B cell (primary cell): ENCODE data around the gene EPHA10. TPM values are rescaled to one million over a fixed set of nuclear protein-coding genes. Genes with fewer than 3 reads are reported as not detected.

ENCODE experiments used
- ATAC-seq: fragments of 200-7000 bp; cut with Tn5 transposase; one replicate; pipeline ENCODE4 v1.10.0; 2021; ENCODE audit warnings: low read depth, mild to moderate bottlenecking, moderate number of reproducible peaks, moderate library complexity
- CTCF ChIA-PET: fragments of 350-600 bp; sonication (Branson Sonifier 250); formaldehyde crosslinking; loops from one replicate; lab custom pipeline; 2021; ENCODE audit warnings: antibody characterized with exemption, inconsistent platforms; lab: Charles Lee
- POLR2A ChIA-PET: fragments of 350-600 bp; sonication (Branson Sonifier 250); formaldehyde crosslinking; loops from one replicate; lab custom pipeline; 2021; ENCODE audit warnings: antibody characterized with exemption; lab: Charles Lee
- DNase-seq: peaks from one replicate; pipeline ENCODE4 v3.0.0; 2013
- H2AFZ ChIP-seq: 2 replicates; pipeline ENCODE4 v1.6.1; 2012; ENCODE audit warnings: mild to moderate bottlenecking, low read depth, low read length; ENCODE audit not compliant: insufficient read depth, poor library complexity, severe bottlenecking
- H3K27ac ChIP-seq, 2 donors: 1 replicate in 1 of 2; 2 replicates in 1 of 2; pipeline ENCODE4 v1.5.1; 2012 to 2013; ENCODE audit warnings: low read length in 2 of 2, mild to moderate bottlenecking in 2 of 2, moderate library complexity in 1 of 2
- H3K27me3 ChIP-seq, 4 experiments: fragments of 200-600 bp in 1 of 4; sonication (generic) in 1 of 4; replicated peaks in 1 of 4; 1 replicate in 2 of 4; 2 replicates in 2 of 4; pipeline versions ENCODE4 v1.6.1 to v1.7.0; 2013 to 2016; ENCODE audit warnings: low read length in 3 of 4, mild to moderate bottlenecking in 2 of 4, mixed read lengths in 1 of 4, moderate library complexity in 1 of 4; ENCODE audit not compliant: insufficient read depth in 4 of 4, control insufficient read depth in 3 of 4; ENCODE audit errors: control extremely low read depth in 1 of 4
- H3K36me3 ChIP-seq, 2 experiments: replicated peaks in 1 of 2; 1 replicate in 1 of 2; 2 replicates in 1 of 2; pipeline versions ENCODE4 v1.6.1 to v1.7.1; 2013; ENCODE audit warnings: low read length in 1 of 2; ENCODE audit not compliant: insufficient read depth in 2 of 2, control insufficient read depth in 1 of 2; ENCODE audit errors: control extremely low read depth in 1 of 2, extremely low read depth in 1 of 2
- H3K4me1 ChIP-seq, 2 donors: fragments of 200-600 bp in 1 of 2; sonication (generic) in 1 of 2; 1 replicate in 1 of 2; 2 replicates in 1 of 2; pipeline versions ENCODE4 v1.5.1 to v1.6.1; 2013 to 2017; ENCODE audit warnings: low read length in 2 of 2; ENCODE audit not compliant: control insufficient read depth in 2 of 2, insufficient read depth in 2 of 2
- H3K4me2 ChIP-seq: replicated peaks from 2 replicates; pipeline ENCODE3; 2012; ENCODE audit warnings: mild to moderate bottlenecking, low read depth, low read length; ENCODE audit not compliant: poor library complexity, severe bottlenecking
- H3K4me3 ChIP-seq, 5 experiments: fragments of 200-600 bp in 1 of 5; sonication (generic) in 1 of 5; 1 replicate in 3 of 5; 2 replicates in 2 of 5; pipeline versions ENCODE4 v1.5.1 to v1.7.0; 2011 to 2016; ENCODE audit warnings: low read length in 4 of 5, mild to moderate bottlenecking in 4 of 5, low read depth in 2 of 5, control low read depth in 1 of 5, moderate library complexity in 1 of 5; ENCODE audit not compliant: insufficient read depth in 1 of 5; ENCODE audit errors: control extremely low read depth in 1 of 5, extremely low read depth in 1 of 5
- H3K79me2 ChIP-seq: fragments of 200-600 bp; sonication (generic); one replicate; pipeline ENCODE4 v1.6.0; 2016; ENCODE audit warnings: low read length; ENCODE audit not compliant: control insufficient read depth, insufficient read depth
- H3K9ac ChIP-seq: fragments of 200-600 bp; sonication (generic); 2 replicates; pipeline ENCODE4 v1.6.1; 2017; ENCODE audit warnings: mild to moderate bottlenecking, low read length, moderate library complexity
- H3K9me3 ChIP-seq, 3 donors: one replicate each; pipeline versions ENCODE4 v1.6.1 to v1.7.1; 2013; ENCODE audit warnings: low read length in 2 of 3; ENCODE audit not compliant: control insufficient read depth in 2 of 3, insufficient read depth in 1 of 3; ENCODE audit errors: control extremely low read depth in 1 of 3
- H4K20me1 ChIP-seq: 2 replicates; pipeline ENCODE4 v1.6.0; 2012; ENCODE audit warnings: mild to moderate bottlenecking, low read length; ENCODE audit not compliant: insufficient read depth, control insufficient read depth, poor library complexity, severe bottlenecking
- H3K27ac Mint-ChIP-seq: one replicate; pipeline ENCODE4 v1.8.0; 2021; ENCODE audit warnings: mixed read lengths
- H3K27me3 Mint-ChIP-seq: one replicate; pipeline ENCODE4 v1.8.0; 2021; ENCODE audit warnings: mixed read lengths
- H3K4me1 Mint-ChIP-seq: one replicate; pipeline ENCODE4 v1.8.0; 2021; ENCODE audit warnings: mixed read lengths
- H3K4me3 Mint-ChIP-seq: one replicate; pipeline ENCODE4 v1.8.0; 2021; ENCODE audit warnings: mixed read lengths
- H3K9me3 Mint-ChIP-seq: one replicate; pipeline ENCODE4 v1.8.0; 2022; ENCODE audit warnings: mixed read lengths; ENCODE audit not compliant: insufficient read depth
- EZH2 ChIP-seq: IDR thresholded peaks from 2 replicates; pipeline ENCODE4 v1.6.1; 2012; ENCODE audit warnings: borderline replicate concordance, low read depth, mild to moderate bottlenecking, moderate library complexity, low read length; ENCODE audit not compliant: insufficient read depth, poor library complexity, severe bottlenecking
- WGBS: methylation state at CpG from one replicate; pipeline ENCODE4 v1.1.5; 2013; ENCODE audit warnings: missing lambda C conversion rate; ENCODE audit not compliant: insufficient coverage; 5-methylcytosine and 5-hydroxymethylcytosine counted together
- intact Hi-C: fragments of 100-400 bp; cut with micrococcal nuclease; formaldehyde crosslinking; loops from one replicate; pipeline ENCODE4 v1.10.0; 2022
- polyA plus RNA-seq: library from polyadenylated mRNA; depleted of rRNA; stranded (reverse); fragments of >200 nt; gene quantifications from 2 replicates; pipeline ENCODE4 v1.2.3, GENCODE V29; 2012
- total RNA-seq, 2 donors: library from RNA; stranded (reverse); fragments of 120-200 nt in 1 of 2; gene quantifications; 1 replicate in 1 of 2; 2 replicates in 1 of 2; pipeline versions ENCODE4 v1.2.3 to v1.2.4, GENCODE V29; 2013 to 2022
- TF ChIP-seq, protein P1 (sequence below): fragments of 200-600 bp; IDR thresholded peaks from one replicate; pipeline ENCODE4 v1.8.0; 2022; ENCODE audit warnings: antibody characterized with exemption, mild to moderate bottlenecking

EPHA10 gene
- total and polyA plus RNA-seq, 2 donors (not counting 1 experiment from before 2014, with no cell fraction given) = 0.39 to 0.94 TPM

DNA sequence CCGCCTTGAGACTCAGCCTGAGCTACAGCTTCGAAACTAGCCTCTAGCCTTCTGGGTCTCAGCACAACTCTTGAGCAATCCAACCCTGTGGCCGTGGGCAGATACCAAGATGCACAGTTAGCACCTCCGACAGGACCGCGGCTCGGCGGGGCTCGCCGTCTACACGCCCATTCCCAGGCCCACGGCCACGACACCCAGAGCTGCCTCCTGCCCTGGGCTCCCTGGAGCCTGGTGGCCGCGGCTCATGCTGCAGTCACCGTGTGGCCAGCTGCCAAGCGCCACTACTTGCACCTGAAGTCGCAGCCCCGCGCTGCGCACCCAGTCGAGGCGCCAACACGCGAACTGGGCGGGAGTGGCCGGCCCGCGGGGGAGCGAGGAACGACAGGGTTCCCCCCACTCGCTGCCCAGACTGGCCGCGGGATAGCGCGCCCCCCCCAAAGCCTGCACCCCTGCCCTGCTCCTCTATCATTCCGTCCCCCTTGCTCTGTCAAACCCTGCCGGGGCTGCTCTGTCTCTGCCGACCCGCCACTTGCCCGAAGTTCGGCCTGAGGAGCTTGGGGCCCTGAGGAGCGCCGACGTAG is 73.3 kb downstream of the EPHA10 start:
- POLR2A ChIA-PET = interaction anchor here (0.6 to 1.4 kb wide), 7 partner anchors 96 to 1469 kb away, joined by 3 to 5 read pairs (median 4); partner anchors contain the start of genes GNL2, MRPS15 and MTF1
- Histone ChIP-seq H3K36me3 (peaks cover 4 to 5% of the 10 kb centered on the region in 2 experiments), H3K9ac (peak overlapping the region; percentile 91), H2AFZ (peak overlapping the region; percentile 100), H3K27ac (peak overlapping the region; percentile 19 to 65), H3K79me2 (peaks cover 29% of the 10 kb centered on the region), H3K4me3 (peak overlapping the region; percentile 34 to 91 (median 74)), H4K20me1 (no peaks in the 10 kb centered on the region), H3K4me2 (peak overlapping the region; percentile 97), H3K9me3 (no peaks in the 10 kb centered on the region), H3K4me1 (peaks cover 19 to 34% of the 10 kb centered on the region in 2 donors), H3K27me3 (no peaks in the 10 kb centered on the region)
- 2% methylated on average over 45 of the region's 45 CpGs for WGBS
- Mint-ChIP-seq H3K9me3 (no peaks in the 10 kb centered on the region), H3K27me3 (no peaks in the 10 kb centered on the region), H3K27ac (peak overlapping the region; percentile 94), H3K4me1 (peaks cover 40% of the 10 kb centered on the region), H3K4me3 (peak overlapping the region; percentile 99)
- DNase-seq = no peak
- peak; percentile 4 for ATAC-seq
- CTCF ChIA-PET = interaction anchor here (0.9 to 3.3 kb wide), 6 partner anchors 9 to 299 kb away, joined by 3 to 27 read pairs (median 11); partner anchors contain the start of gene MTF1
- TF ChIP-seq, protein P1, sequence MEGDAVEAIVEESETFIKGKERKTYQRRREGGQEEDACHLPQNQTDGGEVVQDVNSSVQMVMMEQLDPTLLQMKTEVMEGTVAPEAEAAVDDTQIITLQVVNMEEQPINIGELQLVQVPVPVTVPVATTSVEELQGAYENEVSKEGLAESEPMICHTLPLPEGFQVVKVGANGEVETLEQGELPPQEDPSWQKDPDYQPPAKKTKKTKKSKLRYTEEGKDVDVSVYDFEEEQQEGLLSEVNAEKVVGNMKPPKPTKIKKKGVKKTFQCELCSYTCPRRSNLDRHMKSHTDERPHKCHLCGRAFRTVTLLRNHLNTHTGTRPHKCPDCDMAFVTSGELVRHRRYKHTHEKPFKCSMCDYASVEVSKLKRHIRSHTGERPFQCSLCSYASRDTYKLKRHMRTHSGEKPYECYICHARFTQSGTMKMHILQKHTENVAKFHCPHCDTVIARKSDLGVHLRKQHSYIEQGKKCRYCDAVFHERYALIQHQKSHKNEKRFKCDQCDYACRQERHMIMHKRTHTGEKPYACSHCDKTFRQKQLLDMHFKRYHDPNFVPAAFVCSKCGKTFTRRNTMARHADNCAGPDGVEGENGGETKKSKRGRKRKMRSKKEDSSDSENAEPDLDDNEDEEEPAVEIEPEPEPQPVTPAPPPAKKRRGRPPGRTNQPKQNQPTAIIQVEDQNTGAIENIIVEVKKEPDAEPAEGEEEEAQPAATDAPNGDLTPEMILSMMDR = no peak
- no peak for TF ChIP-seq EZH2
- intact Hi-C loops = loop anchor here (1.0 to 5.0 kb wide), 9 partner anchors 96 to 1544 kb away; partner anchors contain the start of genes GNL2, MANEAL, MEAF6 and MRPS15

DNA sequence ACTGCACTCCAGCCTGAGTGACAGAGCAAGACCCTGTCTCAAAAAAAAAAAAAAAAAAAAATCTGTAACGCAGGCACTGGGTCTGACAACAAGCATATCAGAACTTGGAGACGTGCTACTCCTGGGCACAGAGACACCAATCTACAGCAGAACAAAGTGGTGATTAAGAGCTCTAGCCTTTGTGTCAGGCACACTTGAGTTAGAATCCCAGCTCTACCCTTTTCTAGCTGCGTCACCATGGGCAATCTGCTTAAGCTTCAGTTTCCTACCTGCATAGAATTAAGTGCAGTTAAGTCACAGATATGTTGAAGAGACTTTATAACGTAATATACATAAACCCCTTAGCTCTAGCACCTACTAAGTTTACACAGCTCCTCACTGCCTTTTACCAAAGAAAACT is 76.0 kb downstream of the EPHA10 start:
- ChIA-PET CTCF (interaction anchor here (0.8 to 3.3 kb wide), 6 partner anchors 12 to 235 kb away, joined by 3 to 27 read pairs (median 6); partner anchors contain the start of gene MTF1), POLR2A (interaction anchor here (0.7 to 1.4 kb wide), 3 partner anchors 79 to 119 kb away, joined by 3 read pairs; partner anchors contain the start of genes C1orf122 and YRDC)
- H3K9ac ChIP-seq = no peak overlapping the region
- DNase-seq = no peak
- Mint-ChIP-seq H3K4me3 (peak overlapping the region; percentile 99), H3K27me3 (no peaks in the 10 kb centered on the region), H3K4me1 (peaks cover 40% of the 10 kb centered on the region), H3K27ac (no peak overlapping the region), H3K9me3 (no peaks in the 10 kb centered on the region)
- H3K27ac ChIP-seq = no peak overlapping the region
- no peak overlapping the region for H3K4me3 ChIP-seq
- WGBS = 83% methylated on average over 1 of the region's 4 CpGs
- no peaks in the 10 kb centered on the region for H3K9me3 ChIP-seq
- H3K36me3 ChIP-seq = peaks cover 10 to 23% of the 10 kb centered on the region in 2 experiments
- H3K4me2 ChIP-seq = peak overlapping the region; percentile 97
- TF ChIP-seq EZH2 = no peak
- TF ChIP-seq, protein P1 = no peak
- H3K79me2 ChIP-seq = peaks cover 29% of the 10 kb centered on the region
- H3K4me1 ChIP-seq = peaks cover 19 to 34% of the 10 kb centered on the region in 2 donors
- H4K20me1 ChIP-seq = no peaks in the 10 kb centered on the region
- ATAC-seq = no peak
- no peak overlapping the region for H2AFZ ChIP-seq
- intact Hi-C loops = no loop called here
- no peaks in the 10 kb centered on the region for H3K27me3 ChIP-seq
